ENCODE data around the gene PSME2. TPM values are rescaled to one million over a fixed set of nuclear protein-coding genes. Genes with fewer than 3 reads are reported as not detected.
A peak's percentile ranks its signal among the peaks of the same experiment; 100 is the strongest.

The PSME2 gene
- total and polyA plus RNA-seq, 2 of the 13 experiments (the other 11 are each of a cell fraction or from before 2014, with no cell fraction given) = 332 to 716 TPM

DNA sequence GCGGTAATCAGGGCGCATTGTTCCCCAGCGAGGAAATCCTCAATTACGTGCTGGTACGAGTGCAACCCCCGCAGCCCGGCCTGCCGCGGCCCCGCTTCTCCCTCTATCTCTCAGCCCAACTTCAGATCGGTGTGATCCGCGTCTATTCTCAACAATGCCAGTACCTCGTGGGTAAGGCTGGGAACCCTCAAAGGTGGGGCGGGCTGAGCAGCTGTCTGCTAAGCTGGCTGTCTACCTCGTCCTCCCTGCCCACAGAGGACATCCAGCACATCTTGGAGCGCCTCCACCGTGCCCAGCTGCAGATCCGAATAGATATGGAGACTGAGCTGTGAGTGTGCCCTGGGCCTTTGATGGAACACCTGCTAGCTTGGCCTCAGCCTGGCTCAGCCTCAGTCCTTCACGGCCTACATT is 26.5 kb upstream of the PSME2 start (continued):
- TF ChIP-seq DZIP1 (CRISPR knock-in tag; IDR thresholded peaks at IDR 0.05) (0 out of 2 replicates have a peak, but pooled peaks have one; percentile 31), ZNF766 (CRISPR knock-in tag; IDR thresholded peaks at IDR 0.05; ENCODE audit: borderline replicate concordance) (no peak), NCOR1 (IDR thresholded peaks at IDR 0.05; ENCODE audit: borderline replicate concordance, low read length) (no peak), ZNF232 (CRISPR knock-in tag; IDR thresholded peaks at IDR 0.05; ENCODE audit: borderline replicate concordance) (no peak), POLR2G (IDR thresholded peaks at IDR 0.05; ENCODE audit: low read depth, low read length) (peak; percentile 23), ZNF781 (CRISPR knock-in tag; IDR thresholded peaks at IDR 0.05; ENCODE audit: borderline replicate concordance, not compliant biosample characterization) (no peak), TMF1 (CRISPR knock-in tag; IDR thresholded peaks at IDR 0.05; ENCODE audit: low read depth) (no peak), MEF2D (CRISPR knock-in tag; IDR thresholded peaks at IDR 0.05) (no peak), ZNF3 (CRISPR knock-in tag; IDR thresholded peaks at IDR 0.05) (no peak), MTA3 (CRISPR knock-in tag; IDR thresholded peaks at IDR 0.05) (no peak), AGO2 (optimal IDR thresholded peaks at IDR 0.05; ENCODE audit: low read depth, low read length) (peak; percentile 34), ZHX2 (IDR thresholded peaks at IDR 0.05; ENCODE audit: low read depth) (no peak), ZHX2 (CRISPR knock-in tag; IDR thresholded peaks at IDR 0.05; ENCODE audit: borderline replicate concordance) (no peak), RBM22 (optimal IDR thresholded peaks at IDR 0.05; ENCODE audit: low read length) (no peak), ZIK1 (CRISPR knock-in tag; IDR thresholded peaks at IDR 0.05; ENCODE audit: borderline replicate concordance, low read depth) (no peak), USF2 (IDR thresholded peaks at IDR 0.05; ENCODE audit: low read depth, low read length) (no peak), USF2 (CRISPR knock-in tag; IDR thresholded peaks at IDR 0.05; ENCODE audit: borderline replicate concordance) (no peak)
- TF ChIP-seq, protein P1, sequence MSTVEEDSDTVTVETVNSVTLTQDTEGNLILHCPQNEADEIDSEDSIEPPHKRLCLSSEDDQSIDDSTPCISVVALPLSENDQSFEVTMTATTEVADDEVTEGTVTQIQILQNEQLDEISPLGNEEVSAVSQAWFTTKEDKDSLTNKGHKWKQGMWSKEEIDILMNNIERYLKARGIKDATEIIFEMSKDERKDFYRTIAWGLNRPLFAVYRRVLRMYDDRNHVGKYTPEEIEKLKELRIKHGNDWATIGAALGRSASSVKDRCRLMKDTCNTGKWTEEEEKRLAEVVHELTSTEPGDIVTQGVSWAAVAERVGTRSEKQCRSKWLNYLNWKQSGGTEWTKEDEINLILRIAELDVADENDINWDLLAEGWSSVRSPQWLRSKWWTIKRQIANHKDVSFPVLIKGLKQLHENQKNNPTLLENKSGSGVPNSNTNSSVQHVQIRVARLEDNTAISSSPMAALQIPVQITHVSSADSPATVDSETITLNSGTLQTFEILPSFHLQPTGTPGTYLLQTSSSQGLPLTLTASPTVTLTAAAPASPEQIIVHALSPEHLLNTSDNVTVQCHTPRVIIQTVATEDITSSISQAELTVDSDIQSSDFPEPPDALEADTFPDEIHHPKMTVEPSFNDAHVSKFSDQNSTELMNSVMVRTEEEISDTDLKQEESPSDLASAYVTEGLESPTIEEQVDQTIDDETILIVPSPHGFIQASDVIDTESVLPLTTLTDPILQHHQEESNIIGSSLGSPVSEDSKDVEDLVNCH (CRISPR knock-in tag; IDR thresholded peaks at IDR 0.05) = no peak
